ENCODE results near the gene GABPB2. TPM values are rescaled to one million over a fixed set of nuclear protein-coding genes. Genes with fewer than 3 reads are reported as not detected.

GABPB2 gene
- total and polyA plus RNA-seq, 2 experiments from 2014 or later, result 1.7 to 4.6 TPM

DNA sequence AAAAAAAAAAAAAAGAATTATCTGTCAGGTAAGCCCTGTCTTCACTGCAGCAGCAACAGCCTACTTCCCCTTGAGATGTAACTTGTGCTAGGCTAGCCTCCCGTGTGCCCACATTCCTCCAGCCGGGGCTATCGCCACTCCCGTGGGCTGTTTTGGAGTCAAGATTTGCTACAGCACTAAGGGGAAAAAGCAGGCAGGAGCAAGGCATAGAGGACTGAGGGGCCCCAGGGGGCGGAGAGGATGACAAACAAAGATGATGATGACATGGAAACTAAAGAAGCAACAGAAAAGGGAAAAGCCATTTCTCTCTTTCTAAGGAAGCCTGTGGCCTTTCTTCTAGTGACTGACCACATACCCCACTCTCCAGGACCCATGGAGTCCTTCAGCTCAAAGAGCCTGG, 87.8 kb downstream of the GABPB2 start:
- DNase-seq (ENCODE audit: low read depth in 1 of 2, low spot score in 1 of 2), result no peak
- peaks cover 14% of the 10 kb centered on the region for H3K36me3 ChIP-seq
- TF ChIP-seq, protein P1, sequence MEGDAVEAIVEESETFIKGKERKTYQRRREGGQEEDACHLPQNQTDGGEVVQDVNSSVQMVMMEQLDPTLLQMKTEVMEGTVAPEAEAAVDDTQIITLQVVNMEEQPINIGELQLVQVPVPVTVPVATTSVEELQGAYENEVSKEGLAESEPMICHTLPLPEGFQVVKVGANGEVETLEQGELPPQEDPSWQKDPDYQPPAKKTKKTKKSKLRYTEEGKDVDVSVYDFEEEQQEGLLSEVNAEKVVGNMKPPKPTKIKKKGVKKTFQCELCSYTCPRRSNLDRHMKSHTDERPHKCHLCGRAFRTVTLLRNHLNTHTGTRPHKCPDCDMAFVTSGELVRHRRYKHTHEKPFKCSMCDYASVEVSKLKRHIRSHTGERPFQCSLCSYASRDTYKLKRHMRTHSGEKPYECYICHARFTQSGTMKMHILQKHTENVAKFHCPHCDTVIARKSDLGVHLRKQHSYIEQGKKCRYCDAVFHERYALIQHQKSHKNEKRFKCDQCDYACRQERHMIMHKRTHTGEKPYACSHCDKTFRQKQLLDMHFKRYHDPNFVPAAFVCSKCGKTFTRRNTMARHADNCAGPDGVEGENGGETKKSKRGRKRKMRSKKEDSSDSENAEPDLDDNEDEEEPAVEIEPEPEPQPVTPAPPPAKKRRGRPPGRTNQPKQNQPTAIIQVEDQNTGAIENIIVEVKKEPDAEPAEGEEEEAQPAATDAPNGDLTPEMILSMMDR (IDR thresholded peaks at IDR 0.05; ENCODE audit: low read depth, low read length), result no peak
- H3K4me3 ChIP-seq, result no peak overlapping the region
- no peaks in the 10 kb centered on the region for H3K4me1 ChIP-seq (ENCODE audit: low read depth)
- no peaks in the 10 kb centered on the region for H3K27me3 ChIP-seq
- H3K9me3 ChIP-seq (ENCODE audit: low read depth), result no peaks in the 10 kb centered on the region
- no peak overlapping the region for H3K27ac ChIP-seq

DNA sequence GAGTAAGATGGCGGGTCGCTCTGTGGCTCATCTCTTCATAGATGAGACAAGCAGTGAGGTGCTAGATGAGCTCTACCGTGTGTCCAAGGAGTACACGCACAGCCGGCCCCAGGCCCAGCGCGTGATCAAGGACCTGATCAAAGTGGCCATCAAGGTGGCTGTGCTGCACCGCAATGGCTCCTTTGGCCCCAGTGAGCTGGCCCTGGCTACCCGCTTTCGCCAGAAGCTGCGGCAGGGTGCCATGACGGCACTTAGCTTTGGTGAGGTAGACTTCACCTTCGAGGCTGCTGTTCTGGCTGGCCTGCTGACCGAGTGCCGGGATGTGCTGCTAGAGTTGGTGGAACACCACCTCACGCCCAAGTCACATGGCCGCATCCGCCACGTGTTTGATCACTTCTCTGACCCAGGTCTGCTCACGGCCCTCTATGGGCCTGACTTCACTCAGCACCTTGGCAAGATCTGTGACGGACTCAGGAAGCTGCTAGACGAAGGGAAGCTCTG, 88.2 kb downstream of the GABPB2 start:
- no peak overlapping the region for H3K4me3 ChIP-seq
- no peaks in the 10 kb centered on the region for H3K4me1 ChIP-seq (ENCODE audit: low read depth)
- H3K36me3 ChIP-seq, result peaks cover 14% of the 10 kb centered on the region
- no peaks in the 10 kb centered on the region for H3K27me3 ChIP-seq
- DNase-seq (ENCODE audit: low read depth in 1 of 2, low spot score in 1 of 2), result no peak
- peak overlapping the region; percentile 51 for H3K27ac ChIP-seq
- TF ChIP-seq, protein P1 (IDR thresholded peaks at IDR 0.05; ENCODE audit: low read depth, low read length), result no peak
- H3K9me3 ChIP-seq (ENCODE audit: low read depth), result no peaks in the 10 kb centered on the region

DNA sequence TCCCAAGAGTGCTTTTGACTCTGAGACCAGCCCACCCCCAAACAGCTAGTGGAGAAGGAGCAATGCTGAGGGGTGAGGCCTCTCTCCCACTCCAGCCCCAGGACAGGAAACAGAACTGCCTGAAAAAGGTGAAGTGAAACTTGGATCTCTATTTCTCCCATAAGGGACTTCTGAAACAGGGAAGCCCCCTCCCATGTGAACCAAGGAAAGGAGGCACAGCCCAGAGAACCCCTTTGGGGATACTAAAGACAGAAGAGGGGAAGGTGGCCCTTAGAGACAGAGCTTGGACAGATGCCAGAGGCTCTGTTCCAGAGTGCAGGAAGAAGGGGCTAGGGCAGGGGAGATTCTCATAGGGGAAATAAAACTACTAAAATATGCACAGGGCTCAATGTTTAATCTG, 88.8 kb downstream of the GABPB2 start:
- Histone ChIP-seq H3K27ac (peak overlapping the region; percentile 51), H3K27me3 (no peaks in the 10 kb centered on the region), H3K4me3 (no peak overlapping the region), H3K36me3 (peaks cover 14% of the 10 kb centered on the region), H3K4me1 (ENCODE audit: low read depth) (peaks cover 5% of the 10 kb centered on the region), H3K9me3 (ENCODE audit: low read depth) (no peaks in the 10 kb centered on the region)
- no peak for DNase-seq (ENCODE audit: low read depth in 1 of 2, low spot score in 1 of 2)
- TF ChIP-seq, protein P1 (IDR thresholded peaks at IDR 0.05; ENCODE audit: low read depth, low read length), result no peak

DNA sequence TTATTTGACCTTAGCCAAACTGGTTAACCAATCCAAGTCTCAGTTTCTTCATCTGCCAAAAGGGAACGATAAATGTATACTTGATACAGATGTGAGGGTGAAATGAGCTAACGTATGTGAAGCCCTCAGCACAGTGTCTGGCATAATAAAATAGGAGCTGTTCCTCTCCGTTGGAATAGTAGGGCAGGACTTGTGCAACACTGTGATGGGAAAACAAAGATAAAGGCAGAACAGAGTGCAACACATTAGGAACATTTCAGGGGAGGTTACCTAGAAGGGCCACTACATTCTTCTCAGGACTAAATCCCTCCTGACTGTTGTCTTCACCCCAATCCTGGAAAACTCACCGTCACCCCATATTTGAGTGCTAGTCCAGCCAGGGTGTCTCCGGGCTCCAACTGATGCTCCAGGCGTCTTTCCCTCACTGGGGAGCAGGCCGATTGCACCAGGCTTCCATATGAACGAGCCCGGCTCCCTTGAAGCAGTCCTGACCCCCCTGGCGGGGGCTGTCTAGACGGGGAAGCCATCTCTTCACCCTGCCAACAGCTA, 94.2 kb downstream of the GABPB2 start:
- peak overlapping the region; percentile 89 for H3K27ac ChIP-seq
- H3K27me3 ChIP-seq, result no peaks in the 10 kb centered on the region
- TF ChIP-seq, protein P1 (IDR thresholded peaks at IDR 0.05; ENCODE audit: low read depth, low read length), result no peak
- peaks cover 27% of the 10 kb centered on the region for H3K36me3 ChIP-seq
- H3K9me3 ChIP-seq (ENCODE audit: low read depth), result no peaks in the 10 kb centered on the region
- H3K4me3 ChIP-seq, result peak overlapping the region; percentile 75
- peak in 1 of 2 donors; percentile 62 for DNase-seq (ENCODE audit: low read depth in 1 of 2, low spot score in 1 of 2)
- peaks cover 14% of the 10 kb centered on the region for H3K4me1 ChIP-seq (ENCODE audit: low read depth)

DNA sequence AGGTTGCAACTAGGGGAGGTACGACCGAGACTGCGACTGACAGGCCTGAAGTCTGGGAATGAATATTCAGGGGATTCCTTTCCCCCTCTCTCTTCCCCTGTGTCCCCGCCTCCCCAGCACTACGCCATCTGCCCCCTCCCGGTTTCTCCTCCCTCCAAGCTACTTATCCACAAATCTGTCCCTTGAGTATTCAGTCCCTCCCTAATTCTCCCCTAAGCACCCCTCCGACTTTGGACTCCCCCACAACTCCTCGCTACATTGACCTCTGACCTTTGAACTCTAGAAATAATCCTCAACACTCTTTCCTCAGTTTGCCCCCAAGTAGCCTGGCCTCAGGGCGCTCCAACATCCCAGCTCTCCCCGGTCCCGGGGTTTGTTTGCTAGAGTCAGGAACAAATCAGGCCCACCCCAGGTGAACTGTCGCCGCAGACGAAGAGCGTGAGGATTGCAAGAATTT, 94.7 kb downstream of the GABPB2 start:
- no peaks in the 10 kb centered on the region for H3K27me3 ChIP-seq
- peak; percentile 70 to 76 for DNase-seq (ENCODE audit: low read depth in 1 of 2, low spot score in 1 of 2)
- peak overlapping the region; percentile 75 for H3K4me3 ChIP-seq
- H3K36me3 ChIP-seq, result peaks cover 26% of the 10 kb centered on the region
- TF ChIP-seq, protein P1 (IDR thresholded peaks at IDR 0.05; ENCODE audit: low read depth, low read length), result no peak
- H3K27ac ChIP-seq, result peak overlapping the region; percentile 89
- peaks cover 14% of the 10 kb centered on the region for H3K4me1 ChIP-seq (ENCODE audit: low read depth)
- no peaks in the 10 kb centered on the region for H3K9me3 ChIP-seq (ENCODE audit: low read depth)
